H9 (cell line): Measurements from ENCODE around the gene PAQR9. TPM values are rescaled to one million over a fixed set of nuclear protein-coding genes. Genes with fewer than 3 reads are reported as not detected.

Source experiments
- DNase-seq: peaks from one replicate; pipeline ENCODE4 v3.0.0-alpha.2; 2017
- H2AFZ ChIP-seq: one replicate; pipeline ENCODE4 v1.6.1; 2013; ENCODE audit warnings: mild to moderate bottlenecking, low read length, control low read depth, moderate library complexity
- H2AK5ac ChIP-seq: 2 replicates; pipeline ENCODE4 v1.6.1; 2013; ENCODE audit warnings: low read length, control low read depth, mixed read lengths; ENCODE audit not compliant: insufficient read length
- H2BK120ac ChIP-seq: one replicate; pipeline ENCODE4 v1.6.1; 2013; ENCODE audit warnings: low read depth, mild to moderate bottlenecking, low read length, control low read depth, inconsistent platforms; ENCODE audit not compliant: poor library complexity, severe bottlenecking
- H2BK12ac ChIP-seq: 2 replicates; pipeline ENCODE4 v1.6.1; 2013; ENCODE audit warnings: low read length, control low read depth, mixed read lengths, low read depth; ENCODE audit not compliant: insufficient read length
- H2BK15ac ChIP-seq: 2 replicates; pipeline ENCODE4 v1.6.1; 2013; ENCODE audit warnings: low read depth, low read length, control low read depth
- H2BK20ac ChIP-seq: one replicate; pipeline ENCODE4 v1.6.1; 2013; ENCODE audit warnings: low read depth, mild to moderate bottlenecking, low read length, control low read depth, inconsistent platforms; ENCODE audit not compliant: poor library complexity, severe bottlenecking
- H2BK5ac ChIP-seq: 2 replicates; pipeline ENCODE4 v1.6.1; 2013; ENCODE audit warnings: low read length, control low read depth, mixed read lengths; ENCODE audit not compliant: insufficient read length
- H3K14ac ChIP-seq: 2 replicates; pipeline ENCODE4 v1.6.1; 2013; ENCODE audit warnings: low read length, control low read depth; ENCODE audit not compliant: insufficient read depth
- H3K18ac ChIP-seq: 2 replicates; pipeline ENCODE4 v1.6.1; 2013; ENCODE audit warnings: low read depth, mild to moderate bottlenecking, mixed read lengths, low read length, control low read depth; ENCODE audit not compliant: insufficient read length
- H3K23ac ChIP-seq: 2 replicates; pipeline ENCODE4 v1.6.1; 2013; ENCODE audit warnings: low read length, control low read depth, mixed read lengths, low read depth; ENCODE audit not compliant: insufficient read length
- H3K23me2 ChIP-seq: 2 replicates; pipeline ENCODE4 v1.6.1; 2013; ENCODE audit warnings: low read depth, mild to moderate bottlenecking, mixed read lengths, low read length, control low read depth; ENCODE audit not compliant: insufficient read length, poor library complexity, severe bottlenecking
- H3K27ac ChIP-seq: 2 replicates; pipeline ENCODE4 v1.5.1; 2013; ENCODE audit warnings: low read length, control low read depth, mixed read lengths, low read depth; ENCODE audit not compliant: insufficient read length
- H3K27me3 ChIP-seq: 2 replicates; pipeline ENCODE4 v1.6.1; 2013; ENCODE audit warnings: low read length, control low read depth, inconsistent platforms; ENCODE audit not compliant: insufficient read depth
- H3K4ac ChIP-seq: 2 replicates; pipeline ENCODE4 v1.6.1; 2013; ENCODE audit warnings: low read depth, mild to moderate bottlenecking, control low read depth, inconsistent platforms, low read length, moderate library complexity
- H3K4me1 ChIP-seq: 2 replicates; pipeline ENCODE4 v1.6.1; 2013; ENCODE audit warnings: low read length, control low read depth, inconsistent platforms; ENCODE audit not compliant: insufficient read depth
- H3K4me2 ChIP-seq: 2 replicates; pipeline ENCODE4 v1.6.1; 2013; ENCODE audit warnings: low read length, control low read depth, mixed read lengths; ENCODE audit not compliant: insufficient read length, insufficient read depth
- H3K56ac ChIP-seq: 2 replicates; pipeline ENCODE4 v1.6.1; 2013; ENCODE audit warnings: low read depth, mild to moderate bottlenecking, mixed read lengths, low read length, control low read depth; ENCODE audit not compliant: insufficient read length
- H3K79me1 ChIP-seq: 2 replicates; pipeline ENCODE4 v1.6.1; 2013; ENCODE audit warnings: low read depth, mild to moderate bottlenecking, moderate library complexity, low read length, control low read depth, inconsistent platforms; ENCODE audit not compliant: insufficient read depth, poor library complexity, severe bottlenecking
- H3K79me2 ChIP-seq: 2 replicates; pipeline ENCODE4 v1.6.1; 2013; ENCODE audit warnings: low read length, control low read depth, inconsistent platforms; ENCODE audit not compliant: insufficient read depth
- H3K9ac ChIP-seq: 2 replicates; pipeline ENCODE4 v1.6.1; 2013; ENCODE audit warnings: low read length, control low read depth, mixed read lengths; ENCODE audit not compliant: insufficient read length; ENCODE audit errors: extremely low read depth
- H3K9me3 ChIP-seq: one replicate; pipeline ENCODE4 v1.6.1; 2013; ENCODE audit warnings: low read depth, low read length, inconsistent platforms; ENCODE audit not compliant: control insufficient read depth
- H3T11ph ChIP-seq: one replicate; pipeline ENCODE4 v1.6.1; 2013; ENCODE audit warnings: mild to moderate bottlenecking, low read length, control low read depth, inconsistent platforms
- H4K20me1 ChIP-seq: one replicate; pipeline ENCODE4 v1.6.1; 2013; ENCODE audit not compliant: control insufficient read depth, insufficient read length, insufficient read depth
- H4K5ac ChIP-seq: 2 replicates; pipeline ENCODE4 v1.6.1; 2013; ENCODE audit warnings: low read depth, mild to moderate bottlenecking, mixed read lengths, low read length, control low read depth; ENCODE audit not compliant: insufficient read length
- H4K8ac ChIP-seq: replicated peaks from 2 replicates; pipeline ENCODE4 v1.6.1; 2013; ENCODE audit warnings: low read length, control low read depth, mixed read lengths, low read depth; ENCODE audit not compliant: insufficient read length
- H4K91ac ChIP-seq: 2 replicates; pipeline ENCODE4 v1.6.1; 2013; ENCODE audit warnings: low read depth, mild to moderate bottlenecking, moderate library complexity, mixed read lengths, low read length, control low read depth; ENCODE audit not compliant: insufficient read length
- H3K27ac Mint-ChIP-seq, 3 experiments: 2 replicates in 2 of 3; 3 replicates in 1 of 3; pipeline ENCODE4 v1.8.0; 2020 to 2021; ENCODE audit warnings: mixed read lengths in 3 of 3, mild to moderate bottlenecking in 1 of 3, moderate library complexity in 1 of 3
- H3K27me3 Mint-ChIP-seq: 2 replicates; pipeline ENCODE4 v1.8.0; 2021; ENCODE audit warnings: low read depth, mild to moderate bottlenecking, moderate library complexity, mixed read lengths
- H3K36me3 Mint-ChIP-seq, 3 experiments: 2 replicates in 2 of 3; 3 replicates in 1 of 3; pipeline ENCODE4 v1.8.0; 2020 to 2021; ENCODE audit warnings: low read depth in 3 of 3, mixed read lengths in 3 of 3; ENCODE audit not compliant: insufficient read depth in 1 of 3
- H3K4me1 Mint-ChIP-seq, 2 experiments: 2 replicates each; pipeline ENCODE4 v1.8.0; 2020; ENCODE audit warnings: mixed read lengths in 2 of 2
- H3K4me3 Mint-ChIP-seq, 2 experiments: 2 replicates in 1 of 2; 3 replicates in 1 of 2; pipeline ENCODE4 v1.8.0; 2020 to 2021; ENCODE audit warnings: mild to moderate bottlenecking in 2 of 2, mixed read lengths in 2 of 2, moderate library complexity in 1 of 2
- H3K9me3 Mint-ChIP-seq, 2 experiments: 2 replicates in 1 of 2; 3 replicates in 1 of 2; pipeline ENCODE4 v1.8.0; 2020; ENCODE audit warnings: mild to moderate bottlenecking in 2 of 2, mixed read lengths in 2 of 2, moderate library complexity in 1 of 2
- WGBS: extraction: QIAGEN DNeasy Blood & Tissue Kit; methylation state at CpG from one replicate; pipeline ENCODE4 v1.1.7; 2013; ENCODE audit warnings: missing lambda C conversion rate, low lambda C conversion rate, mixed read lengths; ENCODE audit not compliant: insufficient read length; ENCODE audit errors: extremely low coverage; 5-methylcytosine and 5-hydroxymethylcytosine counted together
- total RNA-seq: library from RNA; stranded (reverse); gene quantifications from 2 replicates; pipeline ENCODE4 v1.2.1, GENCODE V29; 2021
- TF ChIP-seq, protein P1 (sequence below): fragments of 200-600 bp; sonication (generic); conservative IDR thresholded peaks from 3 replicates; pipeline ENCODE4 v1.8.0; 2021; ENCODE audit warnings: antibody characterized with exemption, mild to moderate bottlenecking

PAQR9 gene
- total RNA-seq, 1 experiment from 2014 or later = 2.3 TPM

GRCh38 chr3:142929890-142930289 lies 33.6 kb downstream of the PAQR9 start:
- no peaks in the 10 kb centered on the region for H3K23me2 ChIP-seq
- H2BK20ac ChIP-seq = no peak overlapping the region
- no peaks in the 10 kb centered on the region for H4K20me1 ChIP-seq
- no peaks in the 10 kb centered on the region; a peak in 1 of 5 replicates for H3K9me3 Mint-ChIP-seq
- DNase-seq = no peak
- peaks cover 6 to 7% of the 10 kb centered on the region in 2 experiments for H3K4me1 Mint-ChIP-seq
- H4K8ac ChIP-seq = no peak overlapping the region
- H3K4me3 Mint-ChIP-seq = no peak overlapping the region
- H2AK5ac ChIP-seq = no peak overlapping the region
- no peaks in the 10 kb centered on the region; the same call in 1 of the 2 replicates for H3K27me3 Mint-ChIP-seq
- no peak overlapping the region for H3T11ph ChIP-seq
- H3K18ac ChIP-seq = no peak overlapping the region
- H2BK12ac ChIP-seq = no peak overlapping the region
- no peaks in the 10 kb centered on the region; a peak in 2 of 7 replicates for H3K36me3 Mint-ChIP-seq
- H4K5ac ChIP-seq = no peak overlapping the region
- no peak overlapping the region for H2BK15ac ChIP-seq
- H3K4ac ChIP-seq = no peak overlapping the region
- H3K56ac ChIP-seq = no peak overlapping the region
- H3K4me2 ChIP-seq = no peak overlapping the region
- no CpG with 5 or more reads among the region's 3 CpGs for WGBS
- no peaks in the 10 kb centered on the region for H3K79me1 ChIP-seq
- no peak overlapping the region for H2BK5ac ChIP-seq
- no peaks in the 10 kb centered on the region for H3K9me3 ChIP-seq
- H3K4me1 ChIP-seq = peaks cover 6% of the 10 kb centered on the region; the same call in 1 of the 2 replicates
- H3K27me3 ChIP-seq = no peaks in the 10 kb centered on the region
- no peak overlapping the region for H3K23ac ChIP-seq
- no peak overlapping the region for H3K27ac ChIP-seq
- no peaks in the 10 kb centered on the region for H3K79me2 ChIP-seq
- no peak overlapping the region for H2AFZ ChIP-seq
- H2BK120ac ChIP-seq = no peak overlapping the region
- TF ChIP-seq, protein P1, sequence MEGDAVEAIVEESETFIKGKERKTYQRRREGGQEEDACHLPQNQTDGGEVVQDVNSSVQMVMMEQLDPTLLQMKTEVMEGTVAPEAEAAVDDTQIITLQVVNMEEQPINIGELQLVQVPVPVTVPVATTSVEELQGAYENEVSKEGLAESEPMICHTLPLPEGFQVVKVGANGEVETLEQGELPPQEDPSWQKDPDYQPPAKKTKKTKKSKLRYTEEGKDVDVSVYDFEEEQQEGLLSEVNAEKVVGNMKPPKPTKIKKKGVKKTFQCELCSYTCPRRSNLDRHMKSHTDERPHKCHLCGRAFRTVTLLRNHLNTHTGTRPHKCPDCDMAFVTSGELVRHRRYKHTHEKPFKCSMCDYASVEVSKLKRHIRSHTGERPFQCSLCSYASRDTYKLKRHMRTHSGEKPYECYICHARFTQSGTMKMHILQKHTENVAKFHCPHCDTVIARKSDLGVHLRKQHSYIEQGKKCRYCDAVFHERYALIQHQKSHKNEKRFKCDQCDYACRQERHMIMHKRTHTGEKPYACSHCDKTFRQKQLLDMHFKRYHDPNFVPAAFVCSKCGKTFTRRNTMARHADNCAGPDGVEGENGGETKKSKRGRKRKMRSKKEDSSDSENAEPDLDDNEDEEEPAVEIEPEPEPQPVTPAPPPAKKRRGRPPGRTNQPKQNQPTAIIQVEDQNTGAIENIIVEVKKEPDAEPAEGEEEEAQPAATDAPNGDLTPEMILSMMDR = no peak
- no peak overlapping the region for H3K9ac ChIP-seq
- H3K27ac Mint-ChIP-seq = no peak overlapping the region
- H3K14ac ChIP-seq = no peak overlapping the region
- no peak overlapping the region for H4K91ac ChIP-seq
